C1 segment of cervical spinal cord (tissue), 14 donors: Measurements from ENCODE around the gene PEX19.

Experiments used
- DNase-seq, 14 donors: peaks; one replicate each; lab custom pipeline; 2025; lab: John Stamatoyannopoulos, UW

PEX19 gene

GRCh38 chr1:160239582-160240299 lies 45.2 kb downstream of the PEX19 start:
- no peak for DNase-seq

DNA sequence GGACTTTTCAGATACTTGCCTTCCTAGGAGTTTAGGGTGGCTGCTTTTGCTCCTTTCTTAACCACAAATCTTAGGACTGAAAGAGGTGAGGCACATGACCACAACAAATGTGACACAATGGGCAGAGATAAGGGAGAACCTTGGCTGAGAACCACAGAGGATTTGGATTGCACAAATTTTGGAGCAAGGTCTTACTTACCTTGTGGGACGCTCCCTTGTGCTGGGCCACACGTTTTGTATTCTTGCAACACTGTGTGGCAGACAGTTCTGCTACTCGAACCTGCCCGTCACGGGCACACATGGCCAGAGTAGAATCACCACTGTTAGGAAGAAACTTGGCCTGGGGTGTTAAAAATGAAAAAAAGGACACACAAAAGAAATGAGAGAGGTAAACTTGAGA lies 46.5 kb downstream of the PEX19 start:
- DNase-seq = no peak

- no peak for DNase-seq
Measured at GRCh38 chr1:160237558-160237957, 47.4 kb downstream of the PEX19 start.

- DNase-seq = no peak
Measured at GRCh38 chr1:160236806-160237205, 48.1 kb downstream of the PEX19 start.

- DNase-seq = no peak
Measured at GRCh38 chr1:160232911-160233310, 52.0 kb downstream of the PEX19 start.

DNA sequence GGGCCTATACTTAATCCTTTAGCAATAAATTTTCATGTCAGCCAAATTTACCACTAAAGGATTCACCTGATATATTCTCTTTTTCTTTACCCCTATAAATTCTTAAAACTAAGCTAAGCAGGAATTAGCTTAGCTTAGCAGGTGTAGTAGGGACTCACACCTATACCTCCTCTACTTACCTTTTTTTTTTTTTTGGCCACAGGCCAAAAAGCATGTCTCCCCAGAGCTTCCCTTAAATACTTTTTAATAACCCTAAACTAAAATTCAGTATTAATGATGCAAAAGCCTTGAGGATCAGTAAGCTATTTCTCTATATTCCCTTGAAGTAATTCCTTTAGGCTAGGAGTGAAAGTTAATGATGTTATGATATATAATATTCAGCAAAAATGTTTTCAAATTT lies 56.5 kb downstream of the PEX19 start:
- DNase-seq = no peak

DNA sequence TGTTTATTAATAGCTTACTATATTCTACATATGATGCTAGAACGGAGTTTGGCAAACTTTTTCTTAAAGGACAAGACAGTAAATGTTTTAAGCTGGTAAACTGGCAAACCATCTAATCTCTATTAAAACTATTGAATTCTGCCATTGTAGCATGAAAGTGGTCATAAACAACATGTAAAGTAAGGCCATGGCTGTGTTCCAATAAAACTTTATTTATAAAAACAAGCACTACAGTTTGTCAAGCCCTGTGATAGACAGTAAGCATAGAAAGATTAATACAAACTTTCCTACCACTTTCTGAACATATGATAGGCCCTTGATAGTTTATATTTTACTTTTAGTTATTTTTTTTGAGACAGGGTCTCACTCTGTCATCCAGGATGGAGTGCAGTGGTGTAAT lies 57.4 kb downstream of the PEX19 start:
- DNase-seq = no peak

DNA sequence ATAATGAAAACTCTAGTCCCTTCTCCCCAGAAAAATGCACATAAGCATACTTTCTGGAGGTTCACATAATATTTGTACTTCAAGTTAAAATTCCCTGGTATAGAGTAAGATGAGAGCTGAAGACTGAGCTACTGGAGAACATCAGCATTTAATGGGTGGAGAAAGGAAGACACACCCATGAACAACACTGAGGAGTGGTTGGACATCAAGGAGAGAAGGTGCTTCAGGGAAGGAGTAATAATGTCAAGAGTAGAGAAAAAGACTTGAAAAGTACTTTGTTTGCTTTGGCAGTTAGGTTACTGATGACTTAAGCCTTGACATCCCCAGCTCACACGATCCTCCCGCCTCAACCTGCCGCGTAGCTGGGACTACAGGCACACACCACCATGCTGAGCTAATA lies 57.9 kb downstream of the PEX19 start:
- DNase-seq = no peak
